ENCODE data around the gene TOP3B.

The TOP3B gene

DNA sequence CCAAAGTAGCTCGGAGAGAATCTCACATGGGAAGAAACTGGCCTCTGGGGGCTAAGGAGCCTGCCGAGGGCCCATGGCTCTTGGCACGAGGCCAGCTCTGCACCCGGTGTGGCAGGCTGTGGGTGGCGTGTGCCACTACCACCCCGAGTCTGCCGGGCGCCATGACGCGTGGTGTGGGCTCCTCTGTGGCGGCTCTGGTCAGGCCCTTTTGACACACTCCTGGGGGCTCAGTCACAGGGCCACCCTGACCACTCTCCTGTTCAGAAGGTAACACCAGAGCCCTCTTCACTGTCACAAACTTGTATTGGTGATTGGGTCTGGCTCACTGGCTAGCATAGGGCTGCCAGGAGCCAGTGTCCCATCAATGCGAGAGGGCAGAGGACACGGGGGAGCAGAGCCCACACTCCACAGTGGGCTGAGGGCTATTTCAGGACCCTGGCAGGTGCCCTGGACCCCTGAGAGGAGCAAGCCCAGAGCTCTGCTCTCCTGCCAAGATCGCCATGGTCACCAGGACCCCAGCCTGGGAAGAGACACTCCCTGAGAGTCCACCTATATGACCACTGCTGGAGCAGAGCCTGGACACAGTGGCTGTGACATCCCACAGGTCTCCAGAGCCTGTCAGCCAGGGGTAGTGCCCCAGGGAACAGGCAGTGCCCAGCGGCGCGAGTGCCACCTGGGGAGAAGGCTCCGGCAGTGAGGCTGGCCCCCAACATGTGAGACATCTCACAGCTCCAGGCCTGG, 21.3 kb downstream of the TOP3B start:
- TF ChIP-seq, protein P1, sequence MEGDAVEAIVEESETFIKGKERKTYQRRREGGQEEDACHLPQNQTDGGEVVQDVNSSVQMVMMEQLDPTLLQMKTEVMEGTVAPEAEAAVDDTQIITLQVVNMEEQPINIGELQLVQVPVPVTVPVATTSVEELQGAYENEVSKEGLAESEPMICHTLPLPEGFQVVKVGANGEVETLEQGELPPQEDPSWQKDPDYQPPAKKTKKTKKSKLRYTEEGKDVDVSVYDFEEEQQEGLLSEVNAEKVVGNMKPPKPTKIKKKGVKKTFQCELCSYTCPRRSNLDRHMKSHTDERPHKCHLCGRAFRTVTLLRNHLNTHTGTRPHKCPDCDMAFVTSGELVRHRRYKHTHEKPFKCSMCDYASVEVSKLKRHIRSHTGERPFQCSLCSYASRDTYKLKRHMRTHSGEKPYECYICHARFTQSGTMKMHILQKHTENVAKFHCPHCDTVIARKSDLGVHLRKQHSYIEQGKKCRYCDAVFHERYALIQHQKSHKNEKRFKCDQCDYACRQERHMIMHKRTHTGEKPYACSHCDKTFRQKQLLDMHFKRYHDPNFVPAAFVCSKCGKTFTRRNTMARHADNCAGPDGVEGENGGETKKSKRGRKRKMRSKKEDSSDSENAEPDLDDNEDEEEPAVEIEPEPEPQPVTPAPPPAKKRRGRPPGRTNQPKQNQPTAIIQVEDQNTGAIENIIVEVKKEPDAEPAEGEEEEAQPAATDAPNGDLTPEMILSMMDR (IDR thresholded peaks at IDR 0.05; ENCODE audit: low read depth, low read length): no peak
- in situ Hi-C loops (cut with HindIII; ENCODE audit: low sequenced_read_pairs): no loop called here
- H3K4me3 ChIP-seq (ENCODE audit: low read depth, low read length): no peak overlapping the region
- DNase-seq (ENCODE audit: low read depth, low spot score): no peak

DNA sequence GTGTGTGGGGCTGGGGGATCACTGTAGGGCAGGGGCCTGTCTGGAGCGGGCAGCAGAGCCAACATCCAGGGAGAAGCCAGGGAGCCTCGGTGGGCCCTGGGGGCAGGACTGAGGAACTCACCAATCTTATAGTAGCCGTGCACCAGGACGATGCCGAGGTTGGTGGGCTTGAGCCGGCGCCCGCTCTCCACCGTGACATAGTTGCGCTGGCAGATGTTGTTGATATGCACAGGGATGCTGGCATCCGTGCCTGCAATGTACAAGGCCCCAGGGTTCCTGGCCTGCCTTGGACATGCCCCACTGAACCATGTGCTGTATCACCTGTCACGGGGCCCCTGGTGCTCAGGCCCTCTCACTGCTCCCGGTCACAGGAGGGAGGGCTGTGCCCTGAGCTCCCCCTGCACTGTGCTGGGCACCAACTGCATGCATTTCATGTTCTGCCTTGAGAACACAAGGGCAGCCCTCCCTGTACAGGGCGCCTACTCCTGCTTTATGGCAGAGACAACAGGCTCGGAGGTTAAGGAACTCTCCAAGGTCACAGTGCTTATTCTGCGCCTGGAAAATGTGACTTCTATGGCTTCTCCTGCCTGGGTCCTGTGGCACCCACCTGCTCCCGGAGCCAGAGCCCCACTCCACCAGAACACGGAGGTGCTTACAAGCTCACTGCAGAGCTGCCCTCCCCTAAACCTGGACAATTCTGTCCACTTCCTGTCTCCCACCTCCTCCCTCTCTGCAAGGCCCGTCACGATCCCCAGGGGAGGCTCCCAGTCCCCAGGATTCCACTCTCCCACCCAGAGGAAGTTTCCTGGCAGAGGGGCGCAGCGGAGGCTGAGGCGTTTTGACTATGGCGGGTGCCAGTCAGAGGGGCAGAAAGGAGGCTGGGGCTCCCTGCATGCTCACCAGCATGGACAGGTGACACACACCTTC, 22.1 kb downstream of the TOP3B start:
- no peak for DNase-seq (ENCODE audit: low read depth, low spot score)
- in situ Hi-C loops (cut with HindIII; ENCODE audit: low sequenced_read_pairs): no loop called here
- TF ChIP-seq, protein P1 (IDR thresholded peaks at IDR 0.05; ENCODE audit: low read depth, low read length): no peak
- no peak overlapping the region for H3K4me3 ChIP-seq (ENCODE audit: low read depth, low read length)

DNA sequence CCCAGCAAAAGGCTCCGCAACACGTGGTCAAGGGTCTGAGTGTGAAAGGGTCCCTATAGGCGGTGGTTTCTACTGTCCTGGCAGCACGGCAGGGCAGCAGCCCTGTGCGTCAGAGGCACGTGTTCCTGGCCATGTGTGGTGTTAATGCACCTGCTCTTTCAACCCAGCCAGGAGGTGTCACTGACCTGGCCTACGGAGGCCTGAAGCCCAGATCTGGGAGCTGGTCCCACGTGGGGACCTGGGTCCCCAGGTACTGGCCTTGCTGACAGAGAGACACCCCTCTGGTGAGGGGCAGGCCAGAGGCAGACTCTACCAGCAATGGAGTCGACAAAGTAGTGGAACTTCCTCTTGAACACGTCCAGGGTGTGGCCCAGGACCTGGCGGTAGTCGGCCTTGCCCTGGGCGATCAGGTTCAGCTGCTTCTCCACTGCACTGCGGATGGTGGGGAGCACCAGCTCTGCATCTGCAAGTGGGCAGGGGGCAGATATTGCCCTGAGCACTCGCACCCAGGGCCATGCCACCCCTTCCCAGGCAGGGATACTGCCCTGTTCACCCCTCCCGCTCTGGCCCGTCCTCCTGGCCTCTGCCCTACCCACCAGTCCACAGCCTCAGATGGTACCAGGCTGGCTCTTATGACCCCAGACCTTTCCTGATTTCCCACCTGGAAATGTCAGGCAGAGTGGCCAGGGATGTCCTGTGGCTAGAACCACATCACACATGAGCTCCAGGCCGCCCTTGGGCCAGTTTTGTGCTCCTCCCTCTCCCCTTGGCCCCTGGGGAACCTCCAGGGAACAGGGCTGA, 23.1 kb downstream of the TOP3B start:
- DNase-seq (ENCODE audit: low read depth, low spot score): no peak
- H3K4me3 ChIP-seq (ENCODE audit: low read depth, low read length): no peak overlapping the region
- TF ChIP-seq, protein P1 (IDR thresholded peaks at IDR 0.05; ENCODE audit: low read depth, low read length): no peak
- in situ Hi-C loops (cut with HindIII; ENCODE audit: low sequenced_read_pairs): no loop called here

DNA sequence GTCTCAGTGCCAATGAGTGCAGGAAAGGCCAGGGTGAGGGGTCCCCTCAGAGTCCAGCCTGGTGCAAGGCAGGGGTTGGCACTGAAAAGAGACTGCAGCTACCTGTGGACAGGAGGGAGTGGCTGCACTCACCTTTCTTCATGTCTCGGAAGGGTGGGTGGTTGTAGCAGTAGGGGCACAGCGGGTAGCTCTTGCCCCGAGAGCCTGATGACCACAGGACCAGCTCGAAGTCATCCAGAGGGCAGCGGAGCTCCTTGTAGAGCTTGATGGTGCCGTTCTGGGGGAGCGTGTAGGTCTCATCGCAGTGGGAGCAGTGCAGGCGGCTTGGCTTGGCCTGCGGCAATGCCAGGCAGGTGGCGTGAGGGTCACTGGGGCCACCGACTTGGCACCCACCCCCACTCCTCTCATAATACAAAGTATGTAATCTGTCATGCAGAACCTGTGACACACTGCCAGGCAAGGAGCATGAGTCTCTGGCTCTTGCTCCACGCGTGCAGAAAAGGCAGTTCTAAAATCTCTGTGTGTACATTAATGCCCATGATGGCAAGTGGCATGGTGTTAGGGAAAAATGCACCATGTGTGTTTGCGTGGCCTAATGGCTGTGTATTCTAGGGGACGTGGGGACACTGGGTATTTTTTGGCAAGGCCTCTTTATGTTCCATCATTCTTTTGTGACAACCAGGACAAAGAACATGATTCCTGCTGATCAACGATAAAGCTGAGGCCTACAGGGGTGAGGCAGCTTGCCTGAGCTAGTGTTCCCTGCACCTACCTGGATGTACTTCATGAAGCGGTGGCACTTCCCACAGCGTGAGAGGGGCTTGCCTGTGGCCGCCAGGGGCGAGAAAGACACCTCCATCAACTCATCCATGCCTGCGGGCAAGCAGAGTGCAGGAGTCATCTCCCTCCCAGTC, 24.0 kb downstream of the TOP3B start:
- TF ChIP-seq, protein P1 (IDR thresholded peaks at IDR 0.05; ENCODE audit: low read depth, low read length): no peak
- in situ Hi-C loops (cut with HindIII; ENCODE audit: low sequenced_read_pairs): no loop called here
- no peak overlapping the region for H3K4me3 ChIP-seq (ENCODE audit: low read depth, low read length)

DNA sequence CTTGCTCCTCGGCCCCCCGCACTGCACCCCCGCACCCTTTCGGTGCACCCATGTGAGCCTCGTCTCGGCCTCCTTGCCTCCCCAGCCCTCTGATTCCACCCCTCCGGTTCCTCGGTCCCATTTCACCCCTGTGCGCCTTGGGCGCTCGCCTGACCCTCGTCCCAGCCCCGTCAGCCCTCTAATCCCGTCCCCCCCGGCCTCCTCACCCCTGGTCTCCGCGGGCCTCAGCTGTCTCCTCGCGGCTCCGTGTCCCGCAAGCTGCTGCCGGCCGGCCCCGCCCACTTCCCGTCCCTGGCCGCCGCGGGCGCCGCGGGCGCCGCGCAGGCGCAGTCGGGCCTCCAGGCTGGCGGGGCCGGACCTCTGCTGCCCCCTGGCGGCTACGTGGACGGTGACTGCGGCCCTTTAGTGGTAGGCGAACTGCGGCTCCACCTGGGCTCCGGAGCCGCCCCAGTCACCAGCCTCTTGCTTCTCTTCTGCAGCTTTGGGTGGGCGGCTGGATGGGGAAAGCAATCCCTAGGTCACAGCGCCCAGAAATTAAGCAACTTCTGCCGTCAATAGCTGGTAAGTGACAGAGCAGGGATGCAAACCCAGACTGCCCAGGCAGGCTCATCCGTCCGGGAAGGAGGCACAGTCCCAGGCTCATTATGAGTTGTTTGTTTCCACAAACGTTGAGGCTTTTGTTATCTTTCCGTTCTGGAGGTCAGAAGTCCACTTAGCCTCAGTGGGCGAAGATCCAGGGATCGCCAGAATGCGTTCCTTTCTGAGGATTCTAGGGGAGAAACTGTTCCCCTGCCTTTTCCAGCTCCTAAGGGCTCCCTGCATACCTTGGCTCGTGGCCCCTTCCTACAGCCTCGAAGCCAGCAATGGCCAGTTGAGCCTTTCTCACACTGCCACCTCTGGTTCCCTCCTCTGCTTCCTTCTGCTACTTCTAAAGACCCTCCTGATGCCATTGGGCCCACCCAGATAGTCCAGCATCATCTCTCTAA, 29.7 kb downstream of the TOP3B start, which contains the start of gene PPM1F:
Gene PPM1F, minus strand, starts transcription at position 263 of the 986 bp plus-strand sequence. CDS start 6,800 bp downstream, outside the sequence.
- in situ Hi-C loops (cut with HindIII; ENCODE audit: low sequenced_read_pairs): no loop called here
- TF ChIP-seq, protein P1 (IDR thresholded peaks at IDR 0.05; ENCODE audit: low read depth, low read length): peak; percentile 71
- DNase-seq (ENCODE audit: low read depth, low spot score): peak; percentile 52
- H3K4me3 ChIP-seq (ENCODE audit: low read depth, low read length): peak within 1 kb of the TSS; percentile 75

More for the DNA sequence above, 24.0 kb downstream of the TOP3B start:
- no peak for DNase-seq (ENCODE audit: low read depth, low spot score)
